ENCODE data around the gene RNU11. TPM values are rescaled to one million over a fixed set of nuclear protein-coding genes. Genes with fewer than 3 reads are reported as not detected.

The RNU11 gene
- total RNA-seq, 1 experiment from 2014 or later, result not detected

DNA sequence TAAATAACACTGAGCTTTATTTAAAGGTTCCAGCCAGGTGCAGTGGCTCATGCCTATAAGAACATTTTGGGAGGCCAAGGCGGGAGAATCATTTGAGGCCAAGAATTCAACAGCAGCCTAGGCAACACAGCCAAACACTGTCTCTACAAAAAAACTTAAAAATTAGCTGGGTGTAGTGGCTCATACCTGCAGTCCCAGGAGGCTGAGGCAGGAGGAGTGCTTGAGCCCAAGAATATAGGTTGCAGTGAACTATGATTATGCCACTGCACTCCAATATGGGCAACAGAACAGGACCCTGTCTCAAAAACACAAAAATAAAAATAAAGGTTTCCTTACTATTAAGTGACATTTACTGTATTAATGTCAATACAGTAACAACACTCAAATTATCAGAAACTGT is 7.6 kb upstream of the RNU11 start:
- DNase-seq (ENCODE audit: low spot score), result no peak
- intact Hi-C loops (cut with micrococcal nuclease; ENCODE audit: unreplicated experiment), result no loop called here
- CTCF ChIA-PET, result no interaction called here
- TF ChIP-seq EZH2 (IDR thresholded peaks at IDR 0.05; ENCODE audit: borderline replicate concordance, low read depth, low read length, poor library complexity, severe bottlenecking), result no peak
- TF ChIP-seq, protein P1, sequence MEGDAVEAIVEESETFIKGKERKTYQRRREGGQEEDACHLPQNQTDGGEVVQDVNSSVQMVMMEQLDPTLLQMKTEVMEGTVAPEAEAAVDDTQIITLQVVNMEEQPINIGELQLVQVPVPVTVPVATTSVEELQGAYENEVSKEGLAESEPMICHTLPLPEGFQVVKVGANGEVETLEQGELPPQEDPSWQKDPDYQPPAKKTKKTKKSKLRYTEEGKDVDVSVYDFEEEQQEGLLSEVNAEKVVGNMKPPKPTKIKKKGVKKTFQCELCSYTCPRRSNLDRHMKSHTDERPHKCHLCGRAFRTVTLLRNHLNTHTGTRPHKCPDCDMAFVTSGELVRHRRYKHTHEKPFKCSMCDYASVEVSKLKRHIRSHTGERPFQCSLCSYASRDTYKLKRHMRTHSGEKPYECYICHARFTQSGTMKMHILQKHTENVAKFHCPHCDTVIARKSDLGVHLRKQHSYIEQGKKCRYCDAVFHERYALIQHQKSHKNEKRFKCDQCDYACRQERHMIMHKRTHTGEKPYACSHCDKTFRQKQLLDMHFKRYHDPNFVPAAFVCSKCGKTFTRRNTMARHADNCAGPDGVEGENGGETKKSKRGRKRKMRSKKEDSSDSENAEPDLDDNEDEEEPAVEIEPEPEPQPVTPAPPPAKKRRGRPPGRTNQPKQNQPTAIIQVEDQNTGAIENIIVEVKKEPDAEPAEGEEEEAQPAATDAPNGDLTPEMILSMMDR (conservative IDR thresholded peaks at IDR 0.05; ENCODE audit: low read depth, low read length), result peak; percentile 34; the same call in 1 of the 2 replicates
- Histone ChIP-seq H3K27ac (ENCODE audit: low read depth, low read length, poor library complexity, severe bottlenecking) (no peak overlapping the region), H3K36me3 (ENCODE audit: insufficient read depth, low read length, poor library complexity, severe bottlenecking) (no peaks in the 10 kb centered on the region), H3K27me3 (replicated peaks; ENCODE audit: insufficient read depth, low read depth, low read length, poor library complexity) (no peaks in the 10 kb centered on the region), H3K4me1 (ENCODE audit: insufficient read depth, low read length, poor library complexity, severe bottlenecking) (peaks cover 14% of the 10 kb centered on the region), H3K4me3 (ENCODE audit: low read depth, low read length, poor library complexity, severe bottlenecking) (no peak overlapping the region), H3K9me3 (ENCODE audit: low read depth, low read length, poor library complexity, severe bottlenecking) (no peaks in the 10 kb centered on the region)
- POLR2A ChIA-PET (ENCODE audit: low non-redundant PET), result no interaction called here
- BruUV-seq (replicated peaks), result no TSS peak

DNA sequence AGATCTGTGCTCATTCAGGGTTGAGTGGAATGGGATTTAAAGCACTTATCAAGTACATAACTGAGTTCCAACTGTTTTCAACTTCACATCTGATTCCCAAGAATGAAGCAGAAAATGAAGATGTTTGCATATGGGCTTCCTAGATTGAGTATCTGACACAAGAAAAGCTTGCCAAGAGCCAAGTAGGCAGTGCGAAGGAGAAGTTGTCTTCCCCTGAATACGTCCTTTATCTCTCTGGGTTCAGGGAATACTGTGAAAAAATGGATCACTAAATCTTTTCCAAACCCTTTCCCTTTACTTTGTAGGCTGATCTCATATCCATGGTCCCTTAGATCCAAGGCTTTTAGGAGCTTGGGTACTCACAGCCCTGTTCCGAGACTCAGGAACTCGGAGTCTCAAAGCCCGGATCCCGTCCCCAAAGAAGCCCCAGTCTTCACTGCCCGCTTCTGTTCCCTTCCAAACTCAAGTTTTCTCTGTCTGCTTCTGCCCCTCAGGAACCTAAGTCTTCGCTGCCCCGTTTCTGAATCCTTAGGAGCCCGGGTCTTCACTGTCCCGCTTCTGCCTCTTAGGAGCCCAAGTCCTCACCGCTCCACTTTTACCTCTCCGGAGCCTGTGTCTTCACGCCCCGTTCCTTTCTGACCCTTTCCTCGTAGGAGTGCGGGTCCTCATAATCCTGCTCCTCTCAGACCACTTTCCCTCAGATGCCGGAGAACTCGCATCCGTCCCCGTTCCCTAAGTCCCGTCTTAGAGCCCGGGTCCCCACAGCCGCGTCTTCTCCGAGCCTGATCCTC is 6.1 kb upstream of the RNU11 start:
- ChIA-PET POLR2A (ENCODE audit: low non-redundant PET) (interaction anchor here (0.7 to 1.4 kb wide), 2 partner anchors 61 to 243 kb away, joined by 4 to 19 read pairs; no protein-coding TSS in a partner anchor), CTCF (interaction anchor here (0.5 to 1.5 kb wide), 4 partner anchors 128 to 243 kb away, joined by 4 to 14 read pairs (median 9); no protein-coding TSS in a partner anchor)
- intact Hi-C loops (cut with micrococcal nuclease; ENCODE audit: unreplicated experiment), result no loop called here
- peaks cover 14% of the 10 kb centered on the region for H3K4me1 ChIP-seq (ENCODE audit: insufficient read depth, low read length, poor library complexity, severe bottlenecking)
- TF ChIP-seq EZH2 (IDR thresholded peaks at IDR 0.05; ENCODE audit: borderline replicate concordance, low read depth, low read length, poor library complexity, severe bottlenecking), result no peak
- TF ChIP-seq, protein P1 (conservative IDR thresholded peaks at IDR 0.05; ENCODE audit: low read depth, low read length), result no peak
- no peaks in the 10 kb centered on the region for H3K27me3 ChIP-seq (replicated peaks; ENCODE audit: insufficient read depth, low read depth, low read length, poor library complexity)
- no peaks in the 10 kb centered on the region for H3K9me3 ChIP-seq (ENCODE audit: low read depth, low read length, poor library complexity, severe bottlenecking)
- peak overlapping the region; percentile 82 for H3K27ac ChIP-seq (ENCODE audit: low read depth, low read length, poor library complexity, severe bottlenecking)
- DNase-seq (ENCODE audit: low spot score), result no peak
- peak overlapping the region; percentile 81 for H3K4me3 ChIP-seq (ENCODE audit: low read depth, low read length, poor library complexity, severe bottlenecking)
- BruUV-seq (replicated peaks), result TSS peak; percentile 56
- no peaks in the 10 kb centered on the region for H3K36me3 ChIP-seq (ENCODE audit: insufficient read depth, low read length, poor library complexity, severe bottlenecking)

DNA sequence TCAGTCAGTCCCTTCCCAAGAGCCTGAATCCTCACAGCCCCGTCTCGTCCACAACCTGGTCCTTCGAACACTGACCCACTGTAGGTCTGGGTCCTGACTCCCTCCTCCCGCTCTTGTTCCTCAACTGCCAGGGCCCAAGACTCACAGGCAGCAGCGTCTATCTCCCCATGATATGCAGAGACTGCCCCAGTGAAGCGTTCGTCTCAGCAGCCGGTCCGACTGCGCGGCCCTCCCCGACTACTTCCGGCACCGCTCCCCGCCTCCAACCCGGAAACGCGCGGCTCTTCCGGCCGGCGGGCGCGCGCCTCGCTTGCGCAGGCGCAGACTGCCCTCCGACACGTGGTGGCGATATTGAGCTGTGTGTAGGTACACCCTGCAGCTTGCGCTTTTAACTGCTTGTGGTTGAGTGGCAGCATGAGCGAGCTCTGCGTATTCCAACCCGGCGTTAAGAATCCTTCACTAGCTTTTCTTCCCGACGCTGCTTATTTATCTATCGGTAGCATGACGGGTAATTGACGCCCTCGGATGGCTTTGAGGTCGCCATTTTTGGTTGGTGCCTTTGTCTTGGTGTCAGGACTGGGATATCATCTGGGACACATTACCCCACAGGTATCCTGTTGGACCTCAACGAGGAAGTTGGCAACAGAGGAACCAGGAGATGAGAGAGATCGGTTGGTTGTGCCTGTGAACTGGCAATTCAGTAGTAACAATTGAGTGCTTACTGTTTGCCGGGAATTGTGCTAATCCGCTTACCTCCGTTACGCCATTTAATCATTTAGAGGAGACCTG is 5.4 kb upstream of the RNU11 start, which contains the start of gene TAF12:
Gene TAF12, minus strand, starts transcription at position 221 of the 789 bp plus-strand sequence. CDS start 20,986 bp downstream, outside the sequence.
- ChIA-PET POLR2A (ENCODE audit: low non-redundant PET) (interaction anchor here (0.5 to 1.4 kb wide), 11 partner anchors 9 to 1475 kb away, joined by 3 to 19 read pairs (median 4); no protein-coding TSS in a partner anchor), CTCF (interaction anchor here (0.5 to 1.5 kb wide), 12 partner anchors 9 to 785 kb away, joined by 3 to 14 read pairs (median 8); partner anchors contain the start of genes GMEB1 and YTHDF2)
- H3K9me3 ChIP-seq (ENCODE audit: low read depth, low read length, poor library complexity, severe bottlenecking), result no peaks in the 10 kb centered on the region
- no peaks in the 10 kb centered on the region for H3K36me3 ChIP-seq (ENCODE audit: insufficient read depth, low read length, poor library complexity, severe bottlenecking)
- intact Hi-C loops (cut with micrococcal nuclease; ENCODE audit: unreplicated experiment), result no loop called here
- peak within 1 kb of the TSS; percentile 81 for H3K4me3 ChIP-seq (ENCODE audit: low read depth, low read length, poor library complexity, severe bottlenecking)
- TF ChIP-seq, protein P1 (conservative IDR thresholded peaks at IDR 0.05; ENCODE audit: low read depth, low read length), result peak; percentile 54
- no peak for TF ChIP-seq EZH2 (IDR thresholded peaks at IDR 0.05; ENCODE audit: borderline replicate concordance, low read depth, low read length, poor library complexity, severe bottlenecking)
- BruUV-seq (replicated peaks), result TSS peak; percentile 96
- peak; percentile 98 for DNase-seq (ENCODE audit: low spot score)
- H3K27me3 ChIP-seq (replicated peaks; ENCODE audit: insufficient read depth, low read depth, low read length, poor library complexity), result no peaks in the 10 kb centered on the region
- H3K4me1 ChIP-seq (ENCODE audit: insufficient read depth, low read length, poor library complexity, severe bottlenecking), result peaks cover 16% of the 10 kb centered on the region
- H3K27ac ChIP-seq (ENCODE audit: low read depth, low read length, poor library complexity, severe bottlenecking), result peak within 1 kb of the TSS; percentile 82

All from A673 (cell line).